Stomach (tissue), 4 donors: ENCODE results near the gene NUAK1.

Source experiments
- EP300 ChIP-seq: sonication (generic); formaldehyde crosslinking; IDR thresholded peaks from one replicate; pipeline ENCODE4 v1.6.1; 2017; ENCODE audit warnings: antibody characterized with exemption
- POLR2A ChIP-seq, 4 donors: fragments of 450-650 bp; IDR thresholded peaks; one replicate each; pipeline ENCODE4 v1.6.1; 2016; ENCODE audit warnings: antibody characterized with exemption in 4 of 4, control low read depth in 2 of 4, mild to moderate bottlenecking in 1 of 4, moderate library complexity in 1 of 4
- POLR2AphosphoS5 ChIP-seq, 3 donors: sonication (generic); formaldehyde crosslinking; IDR thresholded peaks; one replicate each; pipeline ENCODE4 v1.6.1; 2016; ENCODE audit warnings: antibody characterized with exemption in 3 of 3
- TF ChIP-seq, protein P1 (sequence below), 7 experiments: fragments of 450-650 bp in 4 of 7; fragments of 200-600 bp in 3 of 7; sonication (generic) in 3 of 7; IDR thresholded peaks; one replicate each; pipeline ENCODE4 v1.5.1; 2016 to 2019; ENCODE audit warnings: antibody characterized with exemption in 7 of 7, control low read depth in 2 of 7, mild to moderate bottlenecking in 1 of 7

DNA sequence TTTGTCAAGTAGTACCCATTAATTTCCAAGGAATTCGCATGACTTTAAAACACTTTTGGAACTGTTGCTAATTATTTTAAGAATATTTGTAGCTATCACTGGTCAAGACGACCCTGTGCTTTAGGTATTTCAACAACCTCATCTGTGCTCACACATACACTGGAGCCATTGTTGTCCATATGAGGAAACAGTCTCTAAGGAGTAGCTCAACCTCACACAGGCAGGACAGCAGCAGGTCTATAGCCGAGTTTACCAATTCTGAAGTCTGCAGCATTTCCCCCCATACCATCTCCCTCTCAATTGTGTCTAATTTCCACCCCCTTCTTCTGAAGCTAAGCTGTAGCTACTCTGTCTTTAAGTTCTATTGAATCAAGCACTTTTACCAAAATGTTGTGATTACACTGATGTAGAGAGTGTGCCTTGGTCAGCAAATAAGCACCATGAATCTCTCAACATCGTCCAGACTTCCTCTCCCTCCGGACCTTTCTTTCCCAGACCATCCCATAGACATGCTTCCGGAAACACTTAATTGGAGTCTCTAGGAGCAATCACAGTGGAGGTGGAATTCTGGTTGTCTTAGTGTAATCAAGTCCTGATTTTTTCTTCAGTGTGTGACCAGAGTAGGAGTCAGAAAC is 48.5 kb upstream of the NUAK1 start:
- TF ChIP-seq POLR2AphosphoS5 (IDR thresholded peaks at IDR 0.05) (no peak), POLR2A (IDR thresholded peaks at IDR 0.05) (no peak), EP300 (no peak)
- TF ChIP-seq, protein P1, sequence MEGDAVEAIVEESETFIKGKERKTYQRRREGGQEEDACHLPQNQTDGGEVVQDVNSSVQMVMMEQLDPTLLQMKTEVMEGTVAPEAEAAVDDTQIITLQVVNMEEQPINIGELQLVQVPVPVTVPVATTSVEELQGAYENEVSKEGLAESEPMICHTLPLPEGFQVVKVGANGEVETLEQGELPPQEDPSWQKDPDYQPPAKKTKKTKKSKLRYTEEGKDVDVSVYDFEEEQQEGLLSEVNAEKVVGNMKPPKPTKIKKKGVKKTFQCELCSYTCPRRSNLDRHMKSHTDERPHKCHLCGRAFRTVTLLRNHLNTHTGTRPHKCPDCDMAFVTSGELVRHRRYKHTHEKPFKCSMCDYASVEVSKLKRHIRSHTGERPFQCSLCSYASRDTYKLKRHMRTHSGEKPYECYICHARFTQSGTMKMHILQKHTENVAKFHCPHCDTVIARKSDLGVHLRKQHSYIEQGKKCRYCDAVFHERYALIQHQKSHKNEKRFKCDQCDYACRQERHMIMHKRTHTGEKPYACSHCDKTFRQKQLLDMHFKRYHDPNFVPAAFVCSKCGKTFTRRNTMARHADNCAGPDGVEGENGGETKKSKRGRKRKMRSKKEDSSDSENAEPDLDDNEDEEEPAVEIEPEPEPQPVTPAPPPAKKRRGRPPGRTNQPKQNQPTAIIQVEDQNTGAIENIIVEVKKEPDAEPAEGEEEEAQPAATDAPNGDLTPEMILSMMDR (IDR thresholded peaks at IDR 0.05): no peak
